GM12801 (cell line): ENCODE measurements around the gene DNAJC1.

ENCODE experiments used
- CTCF ChIP-seq: IDR thresholded peaks from one replicate; pipeline ENCODE4 v1.5.1; 2011; ENCODE audit warnings: control low read depth; ENCODE audit not compliant: insufficient read length; ENCODE audit errors: extremely low read depth

Gene DNAJC1

GRCh38 chr10:21981118-21981517 lies 22.4 kb downstream of the DNAJC1 start:
- no peak for TF ChIP-seq CTCF

GRCh38 chr10:21980691-21981090 lies 22.8 kb downstream of the DNAJC1 start:
- no peak for TF ChIP-seq CTCF

- no peak for TF ChIP-seq CTCF
These were observed 25.2 kb downstream of the DNAJC1 start for GRCh38 chr10:21978191-21978862.

GRCh38 chr10:21976739-21977138 lies 26.8 kb downstream of the DNAJC1 start:
- no peak for TF ChIP-seq CTCF

GRCh38 chr10:21976280-21976679 lies 27.2 kb downstream of the DNAJC1 start:
- TF ChIP-seq CTCF: no peak

- no peak for TF ChIP-seq CTCF
These were observed 28.0 kb downstream of the DNAJC1 start for GRCh38 chr10:21975378-21975990.

GRCh38 chr10:21972584-21972983 lies 30.9 kb downstream of the DNAJC1 start:
- TF ChIP-seq CTCF: no peak
